HG02798 (cell line): ENCODE measurements around the gene SIL1.
"Not testable (repeated sequence)": the region's sequence is repeated elsewhere in the genome, so short reads cannot be mapped to it uniquely, and the experiment has no call there.

Experiments used
- ATAC-seq: cut with Tn5 transposase; IDR thresholded peaks from one replicate; pipeline ENCODE4 v1.9.1; 2021; ENCODE audit warnings: mild to moderate bottlenecking; ENCODE audit not compliant: unreplicated experiment, poor library complexity

Gene SIL1

GRCh38 chr5:139079225-139079990 lies 118.8 kb downstream of the SIL1 start:
- ATAC-seq, result no peak

GRCh38 chr5:139078345-139078744 lies 119.8 kb downstream of the SIL1 start:
- no peak for ATAC-seq

GRCh38 chr5:139077899-139078298 lies 120.3 kb downstream of the SIL1 start:
- no peak for ATAC-seq

- ATAC-seq, result no peak
Observed at GRCh38 chr5:139076111-139076510, 122.1 kb downstream of the SIL1 start.

- ATAC-seq, result no peak
Observed at GRCh38 chr5:139075066-139076050, 122.8 kb downstream of the SIL1 start.

- not testable (repeated sequence) for ATAC-seq
Observed at GRCh38 chr5:139073956-139074355, 124.2 kb downstream of the SIL1 start.

- no peak for ATAC-seq
Observed at GRCh38 chr5:139068494-139069151, 129.5 kb downstream of the SIL1 start.

GRCh38 chr5:139068060-139068459 lies 130.1 kb downstream of the SIL1 start:
- no peak for ATAC-seq

GRCh38 chr5:139065306-139065705 lies 132.9 kb downstream of the SIL1 start:
- ATAC-seq, result no peak

GRCh38 chr5:139064613-139065012 lies 133.6 kb downstream of the SIL1 start:
- ATAC-seq, result no peak

GRCh38 chr5:139063664-139064054 lies 134.5 kb downstream of the SIL1 start:
- no peak for ATAC-seq

- ATAC-seq, result no peak
Observed at GRCh38 chr5:139062910-139063663, 135.1 kb downstream of the SIL1 start.

GRCh38 chr5:139061856-139062255 lies 136.3 kb downstream of the SIL1 start:
- no peak for ATAC-seq

GRCh38 chr5:139061274-139061673 lies 136.9 kb downstream of the SIL1 start:
- no peak for ATAC-seq

GRCh38 chr5:139058121-139058520 lies 140.0 kb downstream of the SIL1 start:
- no peak for ATAC-seq

- not testable (repeated sequence) for ATAC-seq
Observed at GRCh38 chr5:139057045-139057939, 140.9 kb downstream of the SIL1 start.

GRCh38 chr5:139052975-139053374 lies 145.2 kb downstream of the SIL1 start:
- ATAC-seq, result no peak

- no peak for ATAC-seq
Observed at GRCh38 chr5:139051392-139051791, 146.8 kb downstream of the SIL1 start.

- ATAC-seq, result no peak
Observed at GRCh38 chr5:139050432-139050831, 147.7 kb downstream of the SIL1 start.
